Activated CD8-positive, alpha-beta memory T cell treated with anti-CD3 and anti-CD28 coated beads for 4 hours (primary cell): ENCODE measurements around the gene C19orf38.

Source experiments
- DNase-seq, 2 donors: peaks; one replicate each; pipeline ENCODE4 v3.0.0-alpha.2; 2020; ENCODE audit warnings: low read depth in 2 of 2

C19orf38 gene, protein sequence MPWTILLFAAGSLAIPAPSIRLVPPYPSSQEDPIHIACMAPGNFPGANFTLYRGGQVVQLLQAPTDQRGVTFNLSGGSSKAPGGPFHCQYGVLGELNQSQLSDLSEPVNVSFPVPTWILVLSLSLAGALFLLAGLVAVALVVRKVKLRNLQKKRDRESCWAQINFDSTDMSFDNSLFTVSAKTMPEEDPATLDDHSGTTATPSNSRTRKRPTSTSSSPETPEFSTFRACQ

DNA sequence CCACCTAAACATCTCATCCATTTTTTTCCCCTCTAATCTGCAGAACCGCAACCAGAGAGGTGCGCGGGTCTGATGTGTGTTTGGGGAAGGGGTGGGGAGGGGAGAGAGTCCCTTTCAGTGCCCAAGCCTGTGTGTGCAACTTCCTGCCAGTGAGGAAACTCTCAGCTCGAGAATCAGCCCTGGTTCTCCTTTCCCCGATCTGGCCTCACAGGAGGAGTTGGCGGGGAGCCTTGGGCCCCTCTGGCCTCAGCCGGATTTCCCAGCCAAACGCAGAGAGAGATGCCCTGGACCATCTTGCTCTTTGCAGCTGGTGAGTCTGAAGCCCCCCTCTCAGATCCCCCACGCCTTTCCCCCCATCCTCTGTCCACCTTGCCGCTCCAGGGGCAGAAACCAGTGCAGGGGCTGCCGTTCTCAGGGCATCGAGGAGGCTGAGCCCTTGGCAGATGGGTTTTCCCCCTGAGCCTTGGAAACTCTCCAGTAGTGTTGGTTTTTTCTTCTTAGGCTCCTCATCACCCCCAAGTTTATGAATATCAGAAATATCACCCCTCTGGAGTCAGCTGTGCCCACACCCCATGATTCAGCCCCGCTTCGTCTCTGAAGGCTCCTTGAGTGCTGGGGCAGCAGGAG lies at the start of gene C19orf38:
TSS of gene C19orf38 (plus strand) at position 186 of the 627 bp plus-strand sequence. CDS start at position 280, 94 bp downstream.
- DNase-seq = no peak

DNA sequence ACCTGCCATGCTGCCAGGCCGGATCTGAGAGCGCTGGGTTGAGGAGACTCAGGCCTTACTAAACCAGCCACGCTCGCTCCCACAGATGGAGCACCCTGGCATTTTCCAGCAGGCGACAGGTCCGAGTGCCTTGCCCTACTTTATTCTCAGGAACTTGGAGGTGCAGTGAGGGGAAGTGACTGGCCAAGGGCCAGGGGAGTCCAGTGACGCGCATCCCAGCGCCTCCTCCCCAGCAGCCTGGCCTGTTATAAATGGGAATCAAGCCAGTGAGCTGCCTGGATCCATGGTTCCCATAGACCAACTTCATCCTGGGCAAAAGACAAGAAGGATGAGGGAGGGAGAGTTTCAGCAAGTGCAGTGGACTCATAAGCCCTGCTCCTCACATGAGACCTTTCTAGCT lies 47.7 kb upstream of the C19orf38 start:
- no peak for DNase-seq

DNA sequence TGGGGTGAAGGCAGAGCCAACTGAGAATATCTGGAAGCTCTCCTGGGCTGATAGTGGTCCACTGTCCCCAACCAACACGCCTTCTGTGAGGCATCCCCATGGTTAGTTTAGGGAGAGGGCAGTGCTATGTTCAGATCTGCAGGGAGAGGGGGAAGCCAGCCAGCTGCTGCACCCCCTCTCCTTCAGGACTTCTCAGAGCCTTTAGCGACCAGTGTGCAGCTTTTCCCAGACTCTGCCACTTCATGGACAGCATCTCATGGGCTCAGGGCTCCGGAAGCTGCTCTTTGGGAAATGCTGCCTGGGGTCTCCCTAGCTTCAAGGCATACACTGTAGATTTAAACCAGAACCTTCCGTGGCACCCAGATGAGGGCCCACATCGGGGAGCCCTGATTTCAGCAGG lies 45.7 kb upstream of the C19orf38 start:
- no peak for DNase-seq

DNA sequence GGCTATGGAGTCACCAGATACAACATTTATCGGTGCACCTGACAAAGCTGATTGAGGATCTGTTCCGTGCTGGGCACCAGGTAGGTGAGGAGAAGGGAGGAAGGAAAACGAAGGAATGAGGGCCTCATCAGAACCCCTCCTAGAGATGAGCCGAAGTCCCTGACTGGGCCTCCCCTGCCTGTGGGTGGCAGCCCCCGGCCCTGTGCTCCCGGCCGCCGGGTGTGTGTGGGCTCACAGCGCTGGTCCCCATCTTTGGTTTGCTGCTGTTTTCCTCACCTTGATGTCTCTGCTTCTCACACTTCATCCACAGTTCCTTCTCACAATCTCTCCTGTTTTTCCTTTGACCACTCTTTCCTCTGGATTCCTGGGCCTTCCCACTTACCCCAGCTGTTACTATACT lies 45.0 kb upstream of the C19orf38 start:
- no peak for DNase-seq

DNA sequence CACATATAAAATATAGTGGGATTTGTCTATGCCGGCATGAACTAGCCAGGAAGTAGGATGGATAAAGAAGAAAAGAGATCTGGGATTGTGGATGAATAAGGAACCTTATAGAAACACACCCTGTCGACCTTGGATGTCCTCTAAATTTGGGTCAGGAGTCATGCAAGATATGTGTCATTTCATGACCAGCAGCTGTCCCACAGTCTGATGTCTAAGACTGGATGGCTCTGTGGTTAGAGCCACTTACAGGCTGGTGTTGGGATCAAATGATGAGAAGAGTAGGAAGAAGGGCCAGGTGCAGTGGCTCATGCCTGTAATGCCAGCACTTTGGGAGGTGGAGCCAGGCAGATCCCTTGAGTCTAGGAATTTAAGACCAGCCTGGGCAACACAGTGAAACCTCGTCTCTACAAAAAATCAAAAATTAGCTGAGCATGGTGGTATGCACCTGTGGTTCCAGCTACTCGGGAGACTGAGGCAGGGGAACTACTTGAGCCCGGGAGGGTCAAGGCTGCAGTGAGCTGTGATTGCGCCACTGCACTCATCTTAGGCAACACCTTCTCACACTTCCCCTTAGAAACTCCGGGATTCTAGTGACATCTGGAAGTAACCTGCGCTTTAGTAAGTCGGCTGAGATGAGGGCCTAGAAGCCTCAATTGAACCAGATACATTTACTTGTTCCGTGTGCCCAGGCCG lies 43.0 kb upstream of the C19orf38 start:
- no peak for DNase-seq

DNA sequence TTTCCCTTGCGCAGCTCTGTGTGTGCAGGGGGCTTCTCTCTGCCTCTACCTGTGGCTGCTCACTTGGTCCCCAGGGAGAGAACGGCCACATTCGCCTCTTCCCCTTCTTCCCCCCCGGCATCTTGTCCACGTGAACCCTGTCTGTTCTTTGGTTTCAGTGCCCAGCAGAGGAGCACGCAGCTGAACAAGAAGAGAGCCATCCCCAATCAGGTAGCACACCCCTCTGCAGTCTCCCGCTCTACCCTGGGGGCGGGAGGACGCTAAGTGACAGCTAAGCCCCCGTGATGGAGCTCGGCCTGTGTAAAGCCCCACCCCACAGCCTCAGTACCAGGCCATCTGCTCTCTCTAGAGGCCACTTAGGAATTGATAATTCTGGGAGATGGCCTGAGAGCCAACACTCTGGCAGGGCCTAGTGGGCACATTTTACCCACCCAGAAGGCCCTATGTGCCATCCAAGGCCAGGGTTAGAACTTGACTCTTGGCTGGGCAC lies 42.4 kb upstream of the C19orf38 start:
- no peak for DNase-seq

DNA sequence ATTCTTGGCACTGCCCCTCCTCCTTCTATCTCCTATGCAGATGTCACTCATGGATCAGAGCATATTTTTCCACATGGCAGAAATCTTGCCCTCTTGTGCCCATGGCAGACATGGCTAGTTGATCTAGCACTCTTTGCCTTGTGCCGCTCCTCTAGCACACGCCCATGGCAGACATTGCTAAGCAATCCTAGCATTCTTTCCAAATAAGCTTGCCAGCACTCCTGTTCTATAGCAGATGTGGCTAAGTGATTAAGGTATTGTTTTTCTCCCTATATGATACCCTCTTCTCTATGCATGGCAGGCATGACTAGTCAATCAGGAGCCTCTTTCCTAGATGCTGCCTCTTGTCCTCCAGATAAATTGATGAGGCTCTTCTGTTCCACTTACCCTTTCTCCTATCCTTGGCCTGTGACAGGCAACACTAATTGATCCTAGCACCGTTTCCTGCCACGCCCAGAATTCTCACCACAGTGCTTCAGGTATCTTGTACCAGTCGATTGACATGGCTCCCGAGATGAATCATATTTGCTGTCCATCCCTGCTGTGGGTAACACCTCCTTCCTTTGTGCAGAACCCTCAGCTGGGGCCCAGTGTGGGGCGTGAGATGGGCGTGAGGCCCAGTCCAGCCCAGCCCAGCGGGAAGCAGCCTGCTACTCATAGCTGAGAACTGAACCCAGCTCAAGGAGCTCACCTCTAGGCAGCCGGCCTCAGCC lies 39.1 kb upstream of the C19orf38 start:
- no peak for DNase-seq

DNA sequence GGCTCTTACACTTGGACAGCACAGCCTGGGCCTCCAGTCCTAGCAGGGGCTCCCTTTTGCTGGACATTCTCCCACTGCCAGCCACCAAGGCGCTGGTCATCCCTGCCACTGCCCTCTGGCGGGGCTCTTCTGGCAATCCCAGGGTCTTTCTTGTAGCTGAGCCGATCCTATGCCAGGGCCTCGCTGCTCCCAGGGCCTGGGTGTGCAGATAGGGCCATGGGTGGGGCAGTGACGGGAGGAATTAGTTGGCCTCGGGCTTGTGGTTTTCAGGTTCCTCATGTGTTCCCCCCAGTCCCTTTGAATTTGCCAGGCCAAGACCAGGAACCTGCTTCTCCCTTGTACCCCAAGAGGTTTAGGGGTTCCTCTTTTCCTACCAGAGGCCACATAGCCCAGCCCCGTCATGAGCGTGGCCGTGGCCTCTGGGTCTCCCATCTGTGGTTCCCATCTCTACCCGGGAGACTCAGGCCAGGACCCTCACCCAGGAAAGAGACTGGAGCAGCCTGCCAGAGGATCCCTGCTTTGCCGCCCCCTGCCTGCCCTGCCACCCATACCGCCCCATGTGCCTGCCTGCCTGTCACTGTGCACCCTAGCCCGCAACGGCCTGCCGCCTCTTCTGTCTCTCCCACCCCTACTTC lies 38.4 kb upstream of the C19orf38 start:
- no peak for DNase-seq

DNA sequence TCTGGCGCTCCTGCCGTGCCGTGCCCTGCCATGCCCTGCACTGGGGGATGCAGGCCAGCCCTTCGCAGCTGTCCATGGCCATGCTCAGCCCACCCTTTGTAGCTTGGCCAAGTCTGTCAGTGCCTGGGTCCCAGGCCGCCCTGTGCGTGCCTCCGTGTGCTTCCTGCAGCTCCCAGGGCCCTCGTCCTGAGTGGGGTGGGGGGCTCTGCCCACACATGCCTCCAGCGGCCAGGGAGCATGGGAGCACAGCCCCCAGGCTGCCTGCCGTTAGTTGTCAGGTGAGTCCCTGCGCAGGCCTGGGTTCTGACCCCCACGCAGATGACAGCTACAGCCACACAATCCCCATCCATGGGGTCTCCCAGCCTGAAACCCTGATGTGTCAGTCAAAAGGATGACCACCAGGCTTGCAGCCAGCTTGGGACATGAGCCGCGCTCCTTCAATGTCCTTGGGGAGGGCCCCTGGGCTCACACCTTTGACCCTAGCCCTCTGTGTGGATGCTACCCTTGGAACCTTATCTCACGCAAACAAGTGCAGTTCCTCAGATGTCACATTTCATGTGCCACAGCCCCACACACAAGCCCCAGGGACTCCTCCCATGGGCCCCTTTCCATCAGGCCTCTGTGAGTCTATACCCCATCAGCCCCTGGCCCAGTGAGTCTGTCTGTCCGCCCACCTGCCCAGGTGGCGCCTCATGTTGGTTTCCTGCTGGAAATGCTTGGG lies 36.7 kb upstream of the C19orf38 start:
- DNase-seq = no peak

DNA sequence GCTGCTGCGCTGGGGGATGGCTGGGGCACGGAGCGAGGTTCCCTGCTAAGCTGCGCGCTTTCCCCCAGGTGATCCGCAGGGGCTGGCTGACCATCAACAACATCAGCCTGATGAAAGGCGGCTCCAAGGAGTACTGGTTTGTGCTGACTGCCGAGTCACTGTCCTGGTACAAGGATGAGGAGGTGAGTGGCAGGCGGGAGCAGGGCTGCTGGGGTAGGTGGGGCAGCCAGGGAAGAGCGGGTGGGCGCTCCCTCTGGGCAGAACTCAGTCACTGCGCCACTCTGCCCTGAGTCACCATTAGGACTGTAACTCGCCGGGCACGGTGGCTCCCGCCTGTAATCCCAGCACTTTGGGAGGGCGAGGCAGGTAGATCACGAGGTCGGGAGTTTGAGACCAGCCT lies 36.0 kb upstream of the C19orf38 start:
- DNase-seq = no peak

DNA sequence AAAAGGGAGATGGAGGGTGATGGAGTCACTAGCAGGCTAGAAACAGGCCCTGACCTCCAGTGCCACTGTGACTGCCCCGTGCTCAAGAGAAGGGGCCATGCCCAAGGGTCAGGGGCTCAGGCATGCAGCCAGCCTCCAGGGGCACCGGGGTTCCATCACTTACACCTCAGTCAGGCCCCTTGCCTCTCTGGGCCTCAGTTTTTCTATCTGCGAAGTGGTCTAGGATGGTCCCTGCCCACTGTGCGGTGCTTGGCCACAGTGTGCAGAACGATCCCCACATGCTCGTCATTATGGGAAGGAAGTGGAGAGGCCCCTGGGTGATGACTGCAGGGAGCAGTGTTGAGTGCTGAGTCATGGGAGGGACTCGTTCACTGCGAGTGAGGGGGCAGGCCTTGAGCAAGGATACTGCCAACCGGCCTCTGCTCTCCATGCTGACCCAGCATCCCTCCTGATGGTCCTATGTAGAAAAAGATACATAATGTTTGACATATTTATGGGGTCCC lies 35.3 kb upstream of the C19orf38 start:
- no peak for DNase-seq

DNA sequence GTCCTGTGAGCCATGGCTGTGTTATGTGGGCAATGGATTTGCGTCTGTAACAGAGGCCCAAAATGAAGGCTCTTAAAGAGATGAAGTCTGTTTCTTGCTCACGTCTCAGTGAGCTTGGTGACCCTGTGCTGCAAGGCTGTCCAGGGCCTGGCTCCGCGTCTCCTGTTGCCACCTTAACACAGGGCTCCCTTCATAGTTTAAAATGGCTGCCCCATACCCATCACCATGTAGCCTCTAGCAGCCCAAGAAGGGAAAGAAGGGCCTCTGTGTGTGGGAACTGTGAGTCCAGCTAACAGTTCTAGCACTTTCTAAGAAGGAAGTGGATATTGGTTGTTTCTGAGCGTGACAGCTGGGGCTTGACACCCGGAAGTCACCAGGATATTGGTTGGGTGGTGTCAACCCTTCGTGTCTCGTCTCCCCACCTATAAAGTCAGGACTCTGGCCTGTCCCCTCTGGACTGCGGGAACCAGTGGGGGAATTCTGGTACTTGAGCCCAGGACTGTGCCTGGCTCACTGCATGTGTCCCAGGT lies 33.1 kb upstream of the C19orf38 start:
- no peak for DNase-seq

DNA sequence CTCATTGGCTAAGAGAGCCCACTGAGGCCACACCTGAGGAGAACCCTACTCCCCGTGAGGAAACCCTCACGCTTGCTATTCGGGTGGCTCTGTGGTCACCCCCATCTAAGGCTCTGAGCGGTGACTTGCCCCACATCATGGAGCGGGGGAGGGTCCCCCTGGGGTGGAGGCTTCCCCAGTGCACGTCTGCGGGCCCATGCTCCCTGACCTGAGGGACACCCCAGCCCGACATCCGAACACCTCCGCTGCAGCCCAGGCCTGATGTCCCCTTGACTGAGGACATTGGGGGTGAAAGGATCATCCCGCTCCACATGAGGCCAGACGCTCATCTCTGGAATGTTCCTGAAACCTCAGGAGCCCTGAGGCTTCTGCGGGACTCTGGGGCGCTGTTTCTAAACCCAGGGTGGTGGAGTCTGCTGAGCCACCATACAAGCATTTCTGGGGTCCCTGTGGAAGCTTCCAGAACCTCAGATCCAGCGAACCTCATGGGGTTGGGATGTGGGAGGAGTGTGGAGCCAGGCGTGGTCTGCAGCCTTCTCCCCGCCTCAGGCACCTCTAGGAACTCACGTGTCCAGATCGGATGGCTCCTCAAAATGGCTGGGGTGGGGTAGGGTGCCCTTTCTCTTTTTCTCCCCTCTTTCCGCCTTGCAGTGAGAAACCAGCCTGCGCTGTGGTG lies 32.1 kb upstream of the C19orf38 start:
- no peak for DNase-seq

DNA sequence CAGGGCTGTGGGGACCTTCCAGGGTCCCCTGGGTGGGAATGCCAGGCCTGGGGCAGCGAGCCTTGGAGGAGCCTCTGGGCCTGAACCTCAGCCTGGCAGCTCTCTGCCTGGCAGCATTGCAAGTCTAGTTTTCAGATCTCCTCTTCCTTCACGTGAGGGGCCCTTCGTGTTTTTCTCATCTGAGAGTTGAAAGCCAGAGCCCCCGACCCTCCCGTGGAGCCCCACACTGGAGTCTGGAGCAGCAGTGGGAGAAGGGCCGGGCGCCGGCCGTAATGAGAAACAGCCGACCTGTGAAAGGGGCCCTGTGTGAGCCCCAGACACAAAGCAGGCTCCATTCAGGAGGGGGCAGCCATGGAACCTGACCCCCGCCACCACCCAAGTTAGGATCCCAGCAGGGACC lies 31.5 kb upstream of the C19orf38 start:
- no peak for DNase-seq

DNA sequence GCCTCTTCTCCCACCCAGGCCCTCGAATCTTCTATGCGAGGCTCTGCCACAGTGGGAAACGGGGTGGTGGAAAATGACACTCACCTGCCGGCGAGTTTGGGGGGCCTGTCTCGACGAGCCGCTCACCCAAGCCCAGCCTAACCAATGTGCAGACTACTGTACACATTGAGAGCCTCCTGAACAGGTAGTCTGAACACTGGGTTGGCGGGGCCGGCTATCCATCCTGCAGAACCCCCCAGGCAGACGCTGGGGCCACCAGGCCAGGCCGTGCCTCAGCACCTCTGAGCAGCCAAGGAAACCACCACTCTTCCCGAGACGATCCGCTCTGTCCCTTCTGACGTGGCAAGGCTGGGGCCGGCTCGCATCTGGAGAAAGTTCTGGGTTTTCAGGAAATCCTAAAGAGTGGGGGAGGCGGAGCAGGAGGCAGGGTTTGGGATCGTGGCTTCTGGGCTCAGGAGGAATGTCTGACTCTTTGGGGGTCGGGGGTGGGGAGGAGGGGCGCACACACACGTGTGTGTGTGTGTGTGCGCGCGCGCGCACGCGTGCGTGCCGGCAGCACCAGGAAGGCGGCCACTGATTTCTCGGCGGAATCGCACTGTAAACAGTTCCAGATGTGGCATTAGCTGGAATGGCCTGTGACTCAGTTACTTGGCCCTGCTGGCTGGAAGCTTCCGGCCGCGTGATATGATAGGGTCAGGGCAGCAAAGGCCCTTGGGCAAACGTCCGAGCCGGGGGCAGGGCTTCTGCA lies 30.8 kb upstream of the C19orf38 start:
- no peak for DNase-seq

DNA sequence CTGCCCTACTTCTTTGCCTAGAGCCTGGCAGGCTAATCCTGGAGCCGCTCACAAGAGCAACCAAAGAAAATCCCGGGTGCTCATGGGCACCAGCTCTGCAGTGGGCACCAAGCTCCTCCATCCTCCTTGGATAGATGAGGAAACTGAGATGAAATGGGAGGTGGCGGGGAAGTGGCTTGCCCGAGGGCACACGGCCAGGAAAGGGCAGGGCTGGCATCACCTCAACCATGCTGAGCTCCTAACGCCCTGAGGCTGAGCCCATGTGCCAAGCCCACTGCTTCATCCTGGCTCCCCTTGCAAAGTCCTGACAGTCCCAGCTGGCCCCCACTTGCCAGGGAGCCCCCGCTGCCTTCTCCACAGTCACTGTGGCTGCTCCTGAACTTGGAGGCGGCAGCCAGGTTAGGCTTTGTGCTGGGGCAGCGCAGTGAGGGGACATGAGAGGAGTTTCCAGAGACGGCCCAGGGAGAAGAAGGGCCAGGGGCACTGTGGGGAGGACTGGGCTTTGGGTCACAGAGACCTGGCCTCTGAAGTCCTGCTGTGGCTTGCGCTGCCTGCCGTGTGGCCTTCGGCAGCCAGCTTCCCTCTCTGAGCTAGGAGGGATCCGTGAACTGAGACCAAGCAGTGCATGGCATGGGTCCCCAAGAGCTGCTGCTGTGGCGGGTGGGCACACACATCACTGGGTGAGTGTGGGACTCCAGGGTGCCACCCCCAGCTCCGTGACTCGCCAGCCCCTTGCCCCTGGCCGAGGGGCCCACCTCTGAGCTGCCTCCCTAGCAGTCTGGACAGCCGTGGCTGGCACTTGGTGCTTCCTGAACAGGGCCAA lies 29.7 kb upstream of the C19orf38 start:
- no peak for DNase-seq

DNA sequence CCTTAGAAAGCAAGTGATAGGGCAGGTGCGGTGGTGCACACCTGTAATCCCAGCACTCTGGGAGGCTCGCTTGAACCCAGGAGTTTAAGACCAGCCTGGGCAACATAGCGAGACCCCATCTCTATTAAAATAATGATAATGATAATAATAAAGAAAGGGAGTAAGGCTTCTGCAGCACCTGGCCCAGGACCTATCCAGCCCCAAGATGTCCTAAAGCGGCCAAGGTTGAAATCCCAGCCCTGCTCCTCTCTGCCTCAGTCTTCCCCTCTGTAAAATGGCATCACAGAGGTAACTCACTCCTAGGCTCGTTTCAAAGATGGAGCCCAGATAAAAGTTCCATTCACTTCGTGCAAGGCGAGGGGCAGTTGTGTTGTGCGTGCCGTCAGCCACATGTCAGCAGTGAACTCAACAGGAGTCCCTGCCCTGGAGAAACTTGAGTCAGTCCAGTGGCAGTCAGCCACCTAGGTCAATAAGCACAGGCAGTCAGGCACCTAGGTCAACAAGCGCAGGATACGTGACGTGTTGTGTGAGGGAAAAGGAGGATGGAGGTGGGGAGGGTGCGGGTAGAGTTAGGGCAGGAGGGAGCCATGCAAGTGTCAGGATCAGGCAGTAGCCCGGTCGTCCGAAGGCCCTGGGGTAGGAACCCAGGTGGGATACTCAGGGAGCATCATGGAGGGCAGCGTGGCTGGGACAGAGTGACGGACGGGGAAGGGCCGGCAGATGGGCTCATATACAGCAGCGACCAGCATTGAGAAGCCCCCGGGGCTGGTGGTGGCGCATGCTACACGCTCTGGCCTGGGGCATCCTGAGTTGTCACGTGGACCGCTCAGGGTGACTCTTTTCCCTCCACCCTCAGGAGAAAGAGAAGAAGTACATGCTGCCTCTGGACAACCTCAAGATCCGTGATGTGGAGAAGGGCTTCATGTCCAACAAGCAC lies 28.8 kb upstream of the C19orf38 start:
- DNase-seq = no peak
